ENCODE results near the gene PXDN.
A peak's percentile ranks its signal among the peaks of the same experiment; 100 is the strongest.

PXDN gene

GRCh38 chr2:1582891-1583341, 161.4 kb downstream of the PXDN start (continued):
- TF ChIP-seq PRDM4 (tag by site-specific recombination; IDR thresholded peaks at IDR 0.05) (no peak), ZNF624 (tag by site-specific recombination; IDR thresholded peaks at IDR 0.05) (no peak), ZIC2 (tag by site-specific recombination; IDR thresholded peaks at IDR 0.05) (no peak), ZNF555 (tag by site-specific recombination; conservative IDR thresholded peaks at IDR 0.05) (no peak), ZNF266 (tag by site-specific recombination; IDR thresholded peaks at IDR 0.05; ENCODE audit: low read depth) (no peak), GLIS2 (tag by site-specific recombination; IDR thresholded peaks at IDR 0.05) (no peak), OVOL3 (tag by site-specific recombination; IDR thresholded peaks at IDR 0.05) (no peak)

GRCh38 chr2:1581965-1582625, 162.2 kb downstream of the PXDN start:
- H3K9me3 ChIP-seq (ENCODE audit: control insufficient read depth, insufficient read depth, low read depth, low read length) = no peaks in the 10 kb centered on the region
- POLR2A ChIA-PET = interaction anchor here (0.5 kb wide), 1 partner anchor 89 kb away, joined by 4 read pairs; no protein-coding TSS in a partner anchor
- H3K36me3 ChIP-seq (ENCODE audit: control insufficient read depth in 2 of 2, insufficient read depth in 1 of 2, low read length in 2 of 2) = no peaks in the 10 kb centered on the region
- CTCF ChIA-PET = interaction anchor here (0.7 kb wide), 2 partner anchors 28 to 176 kb away, joined by 3 read pairs; no protein-coding TSS in a partner anchor
- no peaks in the 10 kb centered on the region for H3K4me1 ChIP-seq (ENCODE audit: control insufficient read depth, insufficient read depth, low read length)
- TF ChIP-seq ZNF623 (tag by site-specific recombination; IDR thresholded peaks at IDR 0.05) = no peak
- TF ChIP-seq ZIC2 (tag by site-specific recombination; IDR thresholded peaks at IDR 0.05) = peak; percentile 5; the same call in 1 of the 2 replicates
- H3K4me3 ChIP-seq (ENCODE audit: low read depth, low read length) = no peak overlapping the region
- H3K27ac ChIP-seq (ENCODE audit: extremely low read depth, low read depth, low read length) = no peak overlapping the region

All from HEK293 (cell line).